GM18861 (cell line): ENCODE data around the gene ENAH.

Source experiments
- ATAC-seq: cut with Tn5 transposase; IDR thresholded peaks from one replicate; pipeline ENCODE4 v1.9.1; 2021; ENCODE audit not compliant: unreplicated experiment

The ENAH gene

GRCh38 chr1:225441314-225442122 is 211.4 kb downstream of the ENAH start:
- peak; percentile 29 for ATAC-seq

DNA sequence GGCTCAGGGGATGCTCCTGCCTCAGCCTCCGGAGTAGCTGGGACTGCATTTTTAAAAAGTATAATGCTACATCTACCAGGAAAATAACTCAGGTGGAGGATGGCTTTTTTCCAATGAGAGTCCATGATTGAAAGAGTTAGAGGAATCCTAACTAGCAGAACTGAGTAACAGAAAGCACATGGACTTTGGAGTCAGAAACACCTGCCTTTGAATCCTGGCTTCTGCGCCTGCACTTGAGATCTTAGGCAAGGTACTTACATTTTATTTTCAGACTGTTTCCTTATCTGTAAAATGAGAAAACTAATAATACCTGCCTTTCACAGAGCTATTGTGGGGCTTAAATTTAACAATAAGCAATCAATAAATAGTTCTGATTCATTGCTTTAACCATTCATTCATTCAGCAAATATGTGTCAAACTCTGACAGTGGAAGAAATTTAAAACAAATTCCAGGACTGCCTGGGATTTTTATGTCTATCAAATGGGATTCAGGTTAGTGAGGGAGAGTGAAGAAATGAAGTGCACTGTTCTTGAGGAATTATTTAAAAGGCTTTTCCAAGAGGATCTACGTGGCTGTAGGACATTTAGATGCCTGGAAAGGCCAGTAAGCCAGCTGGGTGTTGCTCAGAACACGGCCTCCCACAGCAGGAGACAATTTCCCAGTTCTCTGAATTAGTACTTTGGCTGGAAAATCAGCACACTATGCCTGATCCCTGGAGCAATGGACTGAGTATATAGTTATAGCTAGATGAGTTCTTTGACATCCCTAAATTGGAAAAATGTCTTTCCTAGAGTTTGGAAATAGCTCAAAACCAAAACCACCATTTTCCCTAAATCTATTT is 212.3 kb downstream of the ENAH start:
- no peak for ATAC-seq

DNA sequence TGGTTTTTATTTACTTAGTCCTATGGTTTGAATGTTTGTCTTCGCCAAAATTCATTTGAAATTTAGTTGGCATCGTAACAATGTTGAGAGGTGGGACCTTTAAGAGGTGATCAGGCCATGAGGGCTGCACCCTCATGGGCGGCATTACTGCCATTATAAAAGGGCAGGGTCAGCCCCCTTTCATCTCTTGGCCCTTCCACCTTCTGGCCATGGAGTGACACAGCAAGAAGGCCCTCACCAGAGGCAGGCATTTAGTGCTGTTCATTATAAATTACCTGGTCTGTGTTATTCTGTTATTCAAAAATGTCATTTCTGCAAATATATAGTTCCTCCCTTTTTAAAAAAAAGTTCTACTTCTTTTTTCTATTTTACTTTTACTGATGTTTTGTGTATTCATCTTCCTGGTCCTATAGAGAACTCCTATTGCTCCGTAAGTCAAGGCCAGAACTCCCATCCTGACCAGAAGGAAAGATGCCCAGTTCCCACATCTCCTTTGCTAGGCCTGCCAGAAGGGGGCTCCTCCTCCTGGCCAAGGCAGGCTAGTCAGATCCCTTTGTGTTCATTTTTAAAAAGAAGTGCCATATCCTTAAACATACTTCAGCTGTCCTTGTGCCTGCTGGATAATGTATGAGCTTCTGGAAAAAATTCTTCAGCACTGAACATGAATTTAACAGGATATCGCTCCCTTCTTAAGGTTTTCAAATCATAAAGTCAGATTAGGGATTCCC is 215.0 kb downstream of the ENAH start:
- no peak for ATAC-seq
